Activated T-cell treated with anti-CD3 and anti-CD28 coated beads, Interleukin-2, amount 50 U/mL, for 72 hours (primary cell): ENCODE data around the gene SLC19A1. TPM values are rescaled to one million over a fixed set of nuclear protein-coding genes. Genes with fewer than 3 reads are reported as not detected.

Experiments used
- ATAC-seq, 2 donors: fragments of 150-1000 bp; cut with Tn5 transposase; replicated peaks in 1 of 2; 2 replicates each; pipeline ENCODE4 v1.10.0; 2021; ENCODE audit warnings: moderate library complexity in 2 of 2, mild to moderate bottlenecking in 1 of 2
- DNase-seq, 2 donors: peaks; one replicate each; pipeline ENCODE4 v3.0.0; 2021 to 2022; ENCODE audit warnings: mixed read lengths in 1 of 2
- H3K27ac Mint-ChIP-seq: one replicate; pipeline ENCODE4 v1.8.0; 2022; ENCODE audit warnings: mild to moderate bottlenecking, moderate library complexity, mixed read lengths
- H3K27me3 Mint-ChIP-seq: one replicate; pipeline ENCODE4 v1.8.0; 2022; ENCODE audit warnings: low read depth, mixed read lengths
- H3K36me3 Mint-ChIP-seq, 2 donors: one replicate each; pipeline ENCODE4 v1.8.0; 2022; ENCODE audit warnings: mixed read lengths in 2 of 2, mild to moderate bottlenecking in 1 of 2; ENCODE audit not compliant: insufficient read depth in 2 of 2
- H3K4me1 Mint-ChIP-seq: one replicate; pipeline ENCODE4 v1.8.0; 2022; ENCODE audit warnings: low read depth, mixed read lengths
- H3K4me3 Mint-ChIP-seq, 2 donors: one replicate each; pipeline ENCODE4 v1.8.0; 2022; ENCODE audit warnings: mild to moderate bottlenecking in 2 of 2, mixed read lengths in 2 of 2, moderate library complexity in 2 of 2
- H3K9me3 Mint-ChIP-seq, 2 donors: one replicate each; pipeline ENCODE4 v1.8.0; 2022; ENCODE audit warnings: mixed read lengths in 2 of 2
- total RNA-seq, 2 donors: library from RNA; stranded (reverse); gene quantifications; one replicate each; pipeline ENCODE4 v1.2.3, GENCODE V29; 2022

Gene SLC19A1
- total RNA-seq, 2 donors from 2014 or later: 30.4 to 40.1 TPM

GRCh38 chr21:45459171-45460010 lies 82.8 kb downstream of the SLC19A1 start:
- peaks cover 4 to 7% of the 10 kb centered on the region in 2 donors for H3K36me3 Mint-ChIP-seq
- H3K9me3 Mint-ChIP-seq: peaks cover 5% of the 10 kb centered on the region in 2 donors
- H3K27ac Mint-ChIP-seq: no peak overlapping the region
- DNase-seq: no peak
- H3K27me3 Mint-ChIP-seq: no peaks in the 10 kb centered on the region
- no peak overlapping the region for H3K4me3 Mint-ChIP-seq
- no peak for ATAC-seq
- H3K4me1 Mint-ChIP-seq: no peaks in the 10 kb centered on the region

GRCh38 chr21:45458281-45459170 lies 83.7 kb downstream of the SLC19A1 start:
- no peak for DNase-seq
- peaks cover 5% of the 10 kb centered on the region in 2 donors for H3K9me3 Mint-ChIP-seq
- H3K27ac Mint-ChIP-seq: no peak overlapping the region
- no peaks in the 10 kb centered on the region for H3K4me1 Mint-ChIP-seq
- H3K4me3 Mint-ChIP-seq: no peak overlapping the region
- no peak for ATAC-seq
- H3K36me3 Mint-ChIP-seq: peaks cover 4 to 7% of the 10 kb centered on the region in 2 donors
- no peaks in the 10 kb centered on the region for H3K27me3 Mint-ChIP-seq

GRCh38 chr21:45457832-45458172 lies 84.4 kb downstream of the SLC19A1 start:
- DNase-seq: no peak
- Mint-ChIP-seq H3K4me1 (no peaks in the 10 kb centered on the region), H3K4me3 (no peak overlapping the region), H3K27me3 (no peaks in the 10 kb centered on the region), H3K36me3 (peaks cover 4 to 6% of the 10 kb centered on the region in 2 donors), H3K27ac (no peak overlapping the region), H3K9me3 (peaks cover 9 to 10% of the 10 kb centered on the region in 2 donors)
- ATAC-seq: no peak

GRCh38 chr21:45457161-45457831 lies 84.9 kb downstream of the SLC19A1 start:
- Mint-ChIP-seq H3K27ac (no peak overlapping the region), H3K27me3 (no peaks in the 10 kb centered on the region), H3K9me3 (peaks cover 5 to 14% of the 10 kb centered on the region in 2 donors), H3K4me1 (no peaks in the 10 kb centered on the region), H3K4me3 (no peak overlapping the region), H3K36me3 (peaks cover 0 to 1% of the 10 kb centered on the region in 2 donors)
- DNase-seq (no peak), ATAC-seq (no peak)

- no peaks in the 10 kb centered on the region for H3K36me3 Mint-ChIP-seq
- no peak for ATAC-seq
- no peaks in the 10 kb centered on the region for H3K4me1 Mint-ChIP-seq
- H3K27me3 Mint-ChIP-seq: no peaks in the 10 kb centered on the region
- H3K4me3 Mint-ChIP-seq: no peak overlapping the region
- no peak overlapping the region for H3K27ac Mint-ChIP-seq
- DNase-seq: no peak
- peaks cover 4 to 10% of the 10 kb centered on the region in 2 donors for H3K9me3 Mint-ChIP-seq
These were observed 85.6 kb downstream of the SLC19A1 start for GRCh38 chr21:45456584-45457160.

GRCh38 chr21:45455674-45456583 lies 86.3 kb downstream of the SLC19A1 start:
- H3K36me3 Mint-ChIP-seq: no peaks in the 10 kb centered on the region
- ATAC-seq (no peak), DNase-seq (no peak)
- no peak overlapping the region for H3K27ac Mint-ChIP-seq
- H3K4me3 Mint-ChIP-seq: no peak overlapping the region
- H3K4me1 Mint-ChIP-seq: no peaks in the 10 kb centered on the region
- peaks cover 4 to 9% of the 10 kb centered on the region in 2 donors for H3K9me3 Mint-ChIP-seq
- no peaks in the 10 kb centered on the region for H3K27me3 Mint-ChIP-seq

- ATAC-seq: no peak
- H3K27ac Mint-ChIP-seq: no peak overlapping the region
- H3K4me3 Mint-ChIP-seq: no peak overlapping the region
- no peaks in the 10 kb centered on the region for H3K4me1 Mint-ChIP-seq
- no peaks in the 10 kb centered on the region for H3K36me3 Mint-ChIP-seq
- H3K9me3 Mint-ChIP-seq: peaks cover 4 to 9% of the 10 kb centered on the region in 2 donors
- H3K27me3 Mint-ChIP-seq: no peaks in the 10 kb centered on the region
- DNase-seq: no peak
These were observed 87.1 kb downstream of the SLC19A1 start for GRCh38 chr21:45454926-45455673.

GRCh38 chr21:45454060-45454925 lies 87.9 kb downstream of the SLC19A1 start:
- H3K27ac Mint-ChIP-seq: no peak overlapping the region
- ATAC-seq (no peak), DNase-seq (no peak)
- no peaks in the 10 kb centered on the region for H3K36me3 Mint-ChIP-seq
- H3K4me1 Mint-ChIP-seq: no peaks in the 10 kb centered on the region
- H3K9me3 Mint-ChIP-seq: peaks cover 4 to 9% of the 10 kb centered on the region in 2 donors
- no peaks in the 10 kb centered on the region for H3K27me3 Mint-ChIP-seq
- no peak overlapping the region for H3K4me3 Mint-ChIP-seq

- no peaks in the 10 kb centered on the region for H3K36me3 Mint-ChIP-seq
These were observed 88.8 kb downstream of the SLC19A1 start for GRCh38 chr21:45453308-45453950.

GRCh38 chr21:45452696-45453307 lies 89.4 kb downstream of the SLC19A1 start:
- no peak overlapping the region for H3K4me3 Mint-ChIP-seq
- no peaks in the 10 kb centered on the region for H3K4me1 Mint-ChIP-seq
- peaks cover 6% of the 10 kb centered on the region for H3K27me3 Mint-ChIP-seq
- no peak for ATAC-seq
- H3K9me3 Mint-ChIP-seq: peaks cover 4 to 9% of the 10 kb centered on the region in 2 donors
- H3K36me3 Mint-ChIP-seq: no peaks in the 10 kb centered on the region
- H3K27ac Mint-ChIP-seq: no peak overlapping the region
- DNase-seq: no peak

More at GRCh38 chr21:45453308-45453950, 88.8 kb downstream of the SLC19A1 start:
- Mint-ChIP-seq H3K27me3 (peaks cover under 1% of the 10 kb centered on the region), H3K4me3 (no peak overlapping the region), H3K27ac (no peak overlapping the region), H3K9me3 (peaks cover 4 to 9% of the 10 kb centered on the region in 2 donors), H3K4me1 (no peaks in the 10 kb centered on the region)
- ATAC-seq (no peak), DNase-seq (no peak)
